Fibroblast of lung (primary cell): ENCODE results near the gene TNK1.
"Not testable (repeated sequence)": the region's sequence is repeated elsewhere in the genome, so short reads cannot be mapped to it uniquely, and the experiment has no call there.

Experiments used
- CTCF ChIP-seq, 2 donors: IDR thresholded peaks in 1 of 2; conservative IDR thresholded peaks in 1 of 2; 1 replicate in 1 of 2; 2 replicates in 1 of 2; pipeline ENCODE4 v1.5.1; 2011 to 2012; ENCODE audit warnings: low read length in 2 of 2, control low read depth in 1 of 2, inconsistent platforms in 1 of 2, low read depth in 1 of 2, mild to moderate bottlenecking in 1 of 2
- EZH2 ChIP-seq: IDR thresholded peaks from 2 replicates; pipeline ENCODE4 v1.5.1; 2012; ENCODE audit warnings: low read length, control low read depth, mild to moderate bottlenecking; ENCODE audit errors: missing control alignments

- TF ChIP-seq CTCF (conservative IDR thresholded peaks at IDR 0.05 in 1 of 2, IDR thresholded peaks at IDR 0.05 in 1 of 2; ENCODE audit: low read depth in 1 of 2, low read length in 2 of 2); EZH2: not testable (repeated sequence)
These were observed 12.3 kb upstream of the TNK1 start for GRCh38 chr17:7368599-7368994.
